GM10847 (cell line): ENCODE results near the gene CTNNBL1.

Experiments
- POLR2A ChIP-seq: IDR thresholded peaks from 2 replicates; pipeline ENCODE4 v1.6.1; 2011; ENCODE audit not compliant: insufficient read length; ENCODE audit errors: extremely low read depth

The CTNNBL1 gene

GRCh38 chr20:37878835-37879599 lies 185.2 kb downstream of the CTNNBL1 start:
- TF ChIP-seq POLR2A: no peak

- TF ChIP-seq POLR2A: no peak
Observed at GRCh38 chr20:37879843-37880242, 186.0 kb downstream of the CTNNBL1 start.

- no peak for TF ChIP-seq POLR2A
Observed at GRCh38 chr20:37880726-37881591, 187.1 kb downstream of the CTNNBL1 start.

GRCh38 chr20:37881601-37882343 lies 187.9 kb downstream of the CTNNBL1 start:
- no peak for TF ChIP-seq POLR2A

GRCh38 chr20:37882961-37883712 lies 189.3 kb downstream of the CTNNBL1 start:
- no peak for TF ChIP-seq POLR2A

GRCh38 chr20:37885042-37885441 lies 191.2 kb downstream of the CTNNBL1 start:
- TF ChIP-seq POLR2A: no peak

- TF ChIP-seq POLR2A: no peak
Observed at GRCh38 chr20:37885593-37886503, 192.0 kb downstream of the CTNNBL1 start.

- no peak for TF ChIP-seq POLR2A
Observed at GRCh38 chr20:37886851-37887297, 193.0 kb downstream of the CTNNBL1 start.

- no peak for TF ChIP-seq POLR2A
Observed at GRCh38 chr20:37888641-37889040, 194.8 kb downstream of the CTNNBL1 start.

- TF ChIP-seq POLR2A: no peak
Observed at GRCh38 chr20:37890108-37890507, 196.3 kb downstream of the CTNNBL1 start.

- no peak for TF ChIP-seq POLR2A
Observed at GRCh38 chr20:37890643-37891042, 196.8 kb downstream of the CTNNBL1 start.

GRCh38 chr20:37892001-37892400 lies 198.2 kb downstream of the CTNNBL1 start:
- no peak for TF ChIP-seq POLR2A

GRCh38 chr20:37893566-37894241 lies 199.9 kb downstream of the CTNNBL1 start:
- TF ChIP-seq POLR2A: no peak
